ENCODE measurements around the gene HSBP1L1. TPM values are rescaled to one million over a fixed set of nuclear protein-coding genes. Genes with fewer than 3 reads are reported as not detected.

The HSBP1L1 gene
- total RNA-seq, 1 donor from 2014 or later = not detected

DNA sequence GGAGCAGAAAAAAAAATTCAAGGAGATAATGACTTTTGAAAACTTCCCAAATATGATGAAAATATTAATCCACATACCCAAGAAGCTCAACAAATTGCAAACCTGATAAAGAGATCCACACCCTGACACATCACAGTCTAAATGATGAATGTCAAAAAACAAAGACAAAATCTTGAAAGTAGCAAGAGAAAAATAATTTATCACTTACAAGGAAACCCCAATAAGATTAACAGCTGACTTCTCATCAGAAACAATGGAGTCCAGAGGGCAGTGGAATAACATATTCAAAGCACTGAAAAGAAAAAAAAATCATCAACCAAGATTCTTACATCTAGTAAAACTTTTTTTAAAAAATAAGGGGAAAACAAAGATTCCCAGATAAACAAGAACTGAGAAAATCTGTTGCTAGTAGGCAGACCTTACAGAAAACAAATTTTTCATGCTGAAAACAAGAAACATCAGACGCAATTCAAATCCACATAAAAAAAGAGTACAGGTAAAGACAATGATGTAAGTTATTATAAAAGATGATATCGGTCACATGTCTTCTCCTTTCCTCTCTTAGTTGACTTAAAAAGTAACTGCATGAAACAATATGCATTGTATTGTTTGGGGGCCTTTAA is 34.3 kb upstream of the HSBP1L1 start:
- Mint-ChIP-seq H3K9me3 (ENCODE audit: unreplicated experiment) (peaks cover 31% of the 10 kb centered on the region), H3K27me3 (ENCODE audit: unreplicated experiment) (peaks cover 13% of the 10 kb centered on the region), H3K27ac (ENCODE audit: unreplicated experiment) (no peak overlapping the region), H3K36me3 (ENCODE audit: unreplicated experiment) (peaks cover 43% of the 10 kb centered on the region), H3K4me1 (ENCODE audit: low read depth, unreplicated experiment) (peaks cover 25% of the 10 kb centered on the region), H3K4me3 (ENCODE audit: unreplicated experiment) (no peak overlapping the region)
- no peak for DNase-seq
- TF ChIP-seq, protein P1, sequence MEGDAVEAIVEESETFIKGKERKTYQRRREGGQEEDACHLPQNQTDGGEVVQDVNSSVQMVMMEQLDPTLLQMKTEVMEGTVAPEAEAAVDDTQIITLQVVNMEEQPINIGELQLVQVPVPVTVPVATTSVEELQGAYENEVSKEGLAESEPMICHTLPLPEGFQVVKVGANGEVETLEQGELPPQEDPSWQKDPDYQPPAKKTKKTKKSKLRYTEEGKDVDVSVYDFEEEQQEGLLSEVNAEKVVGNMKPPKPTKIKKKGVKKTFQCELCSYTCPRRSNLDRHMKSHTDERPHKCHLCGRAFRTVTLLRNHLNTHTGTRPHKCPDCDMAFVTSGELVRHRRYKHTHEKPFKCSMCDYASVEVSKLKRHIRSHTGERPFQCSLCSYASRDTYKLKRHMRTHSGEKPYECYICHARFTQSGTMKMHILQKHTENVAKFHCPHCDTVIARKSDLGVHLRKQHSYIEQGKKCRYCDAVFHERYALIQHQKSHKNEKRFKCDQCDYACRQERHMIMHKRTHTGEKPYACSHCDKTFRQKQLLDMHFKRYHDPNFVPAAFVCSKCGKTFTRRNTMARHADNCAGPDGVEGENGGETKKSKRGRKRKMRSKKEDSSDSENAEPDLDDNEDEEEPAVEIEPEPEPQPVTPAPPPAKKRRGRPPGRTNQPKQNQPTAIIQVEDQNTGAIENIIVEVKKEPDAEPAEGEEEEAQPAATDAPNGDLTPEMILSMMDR (IDR thresholded peaks at IDR 0.05; ENCODE audit: partially characterized antibody, unreplicated experiment) = no peak

GRCh38 chr18:79931475-79931874 is 33.0 kb upstream of the HSBP1L1 start:
- no peak for DNase-seq
- Mint-ChIP-seq H3K36me3 (ENCODE audit: unreplicated experiment) (peaks cover 43% of the 10 kb centered on the region), H3K4me3 (ENCODE audit: unreplicated experiment) (no peak overlapping the region), H3K27me3 (ENCODE audit: unreplicated experiment) (peaks cover 15% of the 10 kb centered on the region), H3K9me3 (ENCODE audit: unreplicated experiment) (peaks cover 30% of the 10 kb centered on the region), H3K4me1 (ENCODE audit: low read depth, unreplicated experiment) (peaks cover 18% of the 10 kb centered on the region), H3K27ac (ENCODE audit: unreplicated experiment) (no peak overlapping the region)
- TF ChIP-seq, protein P1 (IDR thresholded peaks at IDR 0.05; ENCODE audit: partially characterized antibody, unreplicated experiment) = no peak

DNA sequence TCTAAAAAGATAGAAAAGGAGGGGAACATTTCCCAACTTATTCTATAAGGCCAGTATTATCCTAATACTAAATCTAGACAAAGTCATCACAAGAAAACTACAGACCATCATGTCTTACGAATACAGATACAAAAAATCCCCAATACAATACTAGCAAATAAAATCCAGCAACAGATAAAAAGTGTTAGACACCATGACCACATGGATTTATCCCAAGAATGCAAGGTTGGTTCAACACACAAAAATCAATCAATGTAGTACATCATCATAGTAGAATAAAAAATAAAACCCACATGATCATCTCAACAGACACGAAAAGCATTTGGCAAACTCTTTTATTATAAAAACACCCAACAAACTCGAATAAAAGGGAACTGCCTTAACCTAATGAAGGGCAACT is 31.5 kb upstream of the HSBP1L1 start:
- Mint-ChIP-seq H3K4me1 (ENCODE audit: low read depth, unreplicated experiment) (peaks cover 15% of the 10 kb centered on the region), H3K27me3 (ENCODE audit: unreplicated experiment) (peaks cover 15% of the 10 kb centered on the region), H3K4me3 (ENCODE audit: unreplicated experiment) (no peak overlapping the region), H3K9me3 (ENCODE audit: unreplicated experiment) (peaks cover 33% of the 10 kb centered on the region), H3K27ac (ENCODE audit: unreplicated experiment) (peak overlapping the region; percentile 78), H3K36me3 (ENCODE audit: unreplicated experiment) (peaks cover 49% of the 10 kb centered on the region)
- DNase-seq = no peak
- TF ChIP-seq, protein P1 (IDR thresholded peaks at IDR 0.05; ENCODE audit: partially characterized antibody, unreplicated experiment) = no peak

DNA sequence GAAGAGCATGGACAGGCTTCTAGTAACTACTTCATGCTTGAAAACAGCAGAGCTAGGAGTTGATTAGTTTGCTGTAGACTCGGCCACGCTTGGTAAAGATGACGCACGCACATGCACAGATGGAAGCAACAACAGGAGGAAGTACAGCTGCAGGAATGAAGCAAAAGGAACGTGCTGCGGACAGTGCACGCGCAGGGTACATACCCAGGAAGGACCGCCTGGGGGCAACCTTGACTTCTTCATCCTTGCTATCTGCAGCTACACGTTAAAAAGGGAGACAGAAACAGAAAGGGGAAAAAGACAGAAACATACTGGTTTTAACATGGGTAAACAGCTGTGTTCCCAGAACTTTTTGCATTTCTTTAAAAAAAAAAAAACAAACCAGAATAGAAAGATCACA is 30.7 kb upstream of the HSBP1L1 start:
- Mint-ChIP-seq H3K27ac (ENCODE audit: unreplicated experiment) (peak overlapping the region; percentile 78), H3K36me3 (ENCODE audit: unreplicated experiment) (peaks cover 48% of the 10 kb centered on the region), H3K27me3 (ENCODE audit: unreplicated experiment) (peaks cover 15% of the 10 kb centered on the region), H3K4me3 (ENCODE audit: unreplicated experiment) (peak overlapping the region; percentile 37), H3K9me3 (ENCODE audit: unreplicated experiment) (peaks cover 31% of the 10 kb centered on the region), H3K4me1 (ENCODE audit: low read depth, unreplicated experiment) (peaks cover 15% of the 10 kb centered on the region)
- TF ChIP-seq, protein P1 (IDR thresholded peaks at IDR 0.05; ENCODE audit: partially characterized antibody, unreplicated experiment) = peak; percentile 39
- DNase-seq = peak; percentile 82

GRCh38 chr18:79934311-79935097 is 29.9 kb upstream of the HSBP1L1 start:
- Mint-ChIP-seq H3K27me3 (ENCODE audit: unreplicated experiment) (peaks cover 13% of the 10 kb centered on the region), H3K36me3 (ENCODE audit: unreplicated experiment) (peaks cover 46% of the 10 kb centered on the region), H3K9me3 (ENCODE audit: unreplicated experiment) (peaks cover 25% of the 10 kb centered on the region), H3K4me1 (ENCODE audit: low read depth, unreplicated experiment) (peaks cover 15% of the 10 kb centered on the region), H3K27ac (ENCODE audit: unreplicated experiment) (peak overlapping the region; percentile 78), H3K4me3 (ENCODE audit: unreplicated experiment) (peak overlapping the region; percentile 37)
- TF ChIP-seq, protein P1 (IDR thresholded peaks at IDR 0.05; ENCODE audit: partially characterized antibody, unreplicated experiment) = peak; percentile 1
- DNase-seq = no peak
